Panc1 (cell line): ENCODE measurements around the gene TSSK3. TPM values are rescaled to one million over a fixed set of nuclear protein-coding genes. Genes with fewer than 3 reads are reported as not detected.

Experiments used
- ATAC-seq: fragments of 200-7000 bp; cut with Tn5 transposase; 2 replicates; pipeline ENCODE4 v1.9.1; 2020; ENCODE audit warnings: mild to moderate bottlenecking, moderate library complexity
- BruUV-seq: library from RNA; stranded (reverse); fragments of 400-500 nt; replicated peaks from 2 replicates; lab custom pipeline; 2021; lab: Mats Ljungman, UMichigan
- CTCF ChIA-PET: fragments of 300-600 bp; sonication (Branson Sonifier 250); formaldehyde crosslinking; loops from one replicate; lab custom pipeline; 2022; ENCODE audit warnings: antibody characterized with exemption; lab: Charles Lee
- POLR2A ChIA-PET: fragments of 300-600 bp; sonication (Branson Sonifier 250); formaldehyde crosslinking; loops from one replicate; lab custom pipeline; 2022; ENCODE audit warnings: antibody characterized with exemption; lab: Charles Lee
- DNase-seq: peaks from one replicate; pipeline ENCODE4 v3.0.0-alpha.2; 2010; ENCODE audit warnings: low read depth, low spot score
- H3K27ac ChIP-seq: 2 replicates; pipeline ENCODE4 v1.5.1; 2011; ENCODE audit warnings: mild to moderate bottlenecking, low read length, inconsistent platforms
- H3K27me3 ChIP-seq: fragments of 200-500 bp; sonication (Bioruptor generic); 2 replicates; pipeline ENCODE4 v1.6.0; 2014; ENCODE audit warnings: low read length, inconsistent platforms; ENCODE audit not compliant: control insufficient read depth, insufficient read depth
- H3K36me3 ChIP-seq: fragments of 200-500 bp; sonication (Bioruptor generic); 2 replicates; pipeline ENCODE4 v1.5.1; 2014; ENCODE audit warnings: inconsistent platforms, mild to moderate bottlenecking, low read length, moderate library complexity; ENCODE audit not compliant: control insufficient read depth, insufficient read depth
- H3K4me1 ChIP-seq: 2 replicates; pipeline ENCODE4 v1.5.1; 2011; ENCODE audit warnings: inconsistent platforms, mild to moderate bottlenecking, low read length, moderate library complexity; ENCODE audit not compliant: control insufficient read depth, insufficient read depth
- H3K4me3 ChIP-seq, 2 experiments: 2 replicates each; pipeline ENCODE4 v1.5.1; 2011 to 2012; ENCODE audit warnings: low read depth in 2 of 2, low read length in 2 of 2, mild to moderate bottlenecking in 2 of 2, inconsistent platforms in 1 of 2, moderate library complexity in 1 of 2
- H3K9me3 ChIP-seq: fragments of 200-500 bp; sonication (Bioruptor generic); 2 replicates; pipeline ENCODE4 v1.5.1; 2014; ENCODE audit warnings: low read depth, mild to moderate bottlenecking, inconsistent platforms, low read length, moderate library complexity; ENCODE audit not compliant: control insufficient read depth, insufficient read depth
- CTCF ChIP-seq: fragments of 450-650 bp; IDR thresholded peaks from 2 replicates; pipeline ENCODE4 v1.5.1; 2017; ENCODE audit warnings: mild to moderate bottlenecking
- POLR2AphosphoS5 ChIP-seq: IDR thresholded peaks from 2 replicates; pipeline ENCODE4 v1.6.1; 2012; ENCODE audit warnings: mild to moderate bottlenecking, low read depth, low read length, moderate library complexity
- REST ChIP-seq, 2 experiments: IDR thresholded peaks; 2 replicates each; pipeline ENCODE4 v1.6.1; 2011 to 2012; ENCODE audit warnings: low read depth in 2 of 2, control low read depth in 1 of 2, low read length in 1 of 2, mild to moderate bottlenecking in 1 of 2, moderate library complexity in 1 of 2; ENCODE audit not compliant: insufficient read depth in 1 of 2
- SIN3A ChIP-seq: IDR thresholded peaks from 2 replicates; pipeline ENCODE4 v1.6.1; 2012; ENCODE audit warnings: low read depth, mild to moderate bottlenecking, low read length, moderate library complexity, borderline replicate concordance; ENCODE audit not compliant: insufficient read depth
- TCF7L2 ChIP-seq: IDR thresholded peaks from 2 replicates; pipeline ENCODE4 v1.6.1; 2011; ENCODE audit warnings: mild to moderate bottlenecking, low read depth, low read length, inconsistent platforms
- in situ Hi-C: cut with HindIII; loops from 2 replicates; pipeline ENCODE4 v1.10.0; 2016; ENCODE audit warnings: low sequenced_read_pairs, low pct_unique_long_range_greater_than_20kb
- intact Hi-C: fragments of 100-400 bp; cut with micrococcal nuclease; formaldehyde crosslinking; loops from one replicate; pipeline ENCODE4 v1.10.0; 2022; ENCODE audit not compliant: unreplicated experiment
- total RNA-seq: library from RNA; stranded (reverse); gene quantifications from one replicate; pipeline ENCODE4 v1.2.1, GENCODE V29; 2021; ENCODE audit not compliant: unreplicated experiment

TSSK3 gene
- total RNA-seq, 1 experiment from 2014 or later, result 3.6 TPM

DNA sequence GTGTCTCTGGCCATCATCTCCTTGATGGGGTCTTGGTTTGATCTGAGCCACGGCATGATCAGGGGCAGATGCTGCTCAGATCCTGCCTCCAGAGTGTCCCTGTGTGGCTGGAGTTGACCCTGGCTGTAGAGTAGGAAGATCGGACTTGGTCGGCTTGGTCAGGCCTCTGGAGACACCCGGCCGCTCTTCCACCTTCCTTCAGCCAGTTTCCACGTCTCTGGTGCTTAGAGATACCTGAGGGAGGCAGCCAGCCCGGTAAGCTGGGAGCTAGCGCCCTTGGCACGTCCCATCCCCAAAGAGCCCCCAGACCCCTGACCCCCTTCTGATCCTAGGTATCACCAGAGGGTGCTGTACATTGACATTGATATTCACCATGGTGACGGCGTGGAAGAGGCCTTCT, 35.1 kb upstream of the TSSK3 start:
- no peaks in the 10 kb centered on the region for H3K27me3 ChIP-seq
- no peaks in the 10 kb centered on the region for H3K4me1 ChIP-seq
- no TSS peak for BruUV-seq
- no peak overlapping the region for H3K4me3 ChIP-seq
- intact Hi-C loops, result no loop called here
- POLR2A ChIA-PET, result no interaction called here
- peaks cover 37% of the 10 kb centered on the region for H3K36me3 ChIP-seq
- in situ Hi-C loops, result no loop called here
- ATAC-seq (no peak), DNase-seq (no peak)
- no peak overlapping the region for H3K27ac ChIP-seq
- no peak for TF ChIP-seq TCF7L2
- TF ChIP-seq CTCF, result no peak
- TF ChIP-seq SIN3A, result no peak
- no peak for TF ChIP-seq REST (IDR thresholded peaks at IDR 0.05; ENCODE audit: insufficient read depth in 1 of 2, low read depth in 2 of 2, low read length in 1 of 2)
- TF ChIP-seq POLR2AphosphoS5, result no peak
- H3K9me3 ChIP-seq, result no peaks in the 10 kb centered on the region
- CTCF ChIA-PET, result no interaction called here

GRCh38 chr1:32329931-32330466, 32.3 kb upstream of the TSSK3 start:
- ATAC-seq (no peak), DNase-seq (no peak)
- H3K4me3 ChIP-seq, result no peak overlapping the region
- H3K4me1 ChIP-seq, result peaks cover 21% of the 10 kb centered on the region
- in situ Hi-C loops (no loop called here), intact Hi-C loops (no loop called here)
- TF ChIP-seq REST (IDR thresholded peaks at IDR 0.05; ENCODE audit: insufficient read depth in 1 of 2, low read depth in 2 of 2, low read length in 1 of 2), result no peak
- TF ChIP-seq SIN3A, result no peak
- no peak for TF ChIP-seq CTCF
- no peak for TF ChIP-seq TCF7L2
- TF ChIP-seq POLR2AphosphoS5, result no peak
- BruUV-seq, result TSS peak; percentile 43
- ChIA-PET CTCF (no interaction called here), POLR2A (interaction anchor here (0.5 kb wide), 1 partner anchor 14 kb away, joined by 3 read pairs; no protein-coding TSS in a partner anchor)
- no peak overlapping the region for H3K27ac ChIP-seq
- H3K27me3 ChIP-seq, result no peaks in the 10 kb centered on the region
- no peaks in the 10 kb centered on the region for H3K9me3 ChIP-seq
- H3K36me3 ChIP-seq, result peaks cover 40% of the 10 kb centered on the region
